Measurements from ENCODE around the gene KCNK6.

The KCNK6 gene

DNA sequence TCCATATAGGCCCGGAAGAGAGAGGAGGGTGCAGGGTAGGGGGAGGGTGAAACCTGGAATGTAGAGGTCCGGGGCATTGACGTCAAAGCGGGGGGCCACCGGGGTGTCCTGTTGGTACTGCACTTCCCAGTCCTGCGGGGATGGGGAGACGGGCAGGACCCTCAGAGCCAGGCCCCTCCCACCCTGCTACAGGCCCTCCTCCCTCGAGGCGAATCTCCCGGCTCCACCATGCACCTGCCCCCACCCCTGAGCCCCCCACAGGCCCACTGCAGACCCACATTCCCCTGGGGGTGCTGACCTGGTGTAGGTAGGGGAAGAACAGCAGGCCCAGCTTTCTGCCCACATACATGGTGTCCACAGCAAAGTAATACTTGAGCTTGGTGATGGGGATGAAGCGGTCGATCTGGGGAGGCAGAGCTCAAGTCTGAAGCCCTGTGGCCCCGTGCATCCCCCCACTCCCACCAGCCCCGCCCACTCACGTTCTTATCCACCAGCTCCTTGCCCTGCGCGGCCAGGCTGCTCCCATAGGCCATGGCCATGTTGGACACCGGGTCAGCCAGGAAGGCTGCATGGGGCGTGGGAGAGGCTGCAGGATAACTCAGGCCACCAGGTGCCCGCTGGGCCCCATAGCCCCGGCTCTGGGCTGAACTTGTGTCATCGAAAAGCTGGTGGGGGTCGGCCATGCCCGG lies 10.6 kb upstream of the KCNK6 start:
- Mint-ChIP-seq H3K27me3 (no peaks in the 10 kb centered on the region), H3K27ac (no peak overlapping the region), H3K9me3 (no peaks in the 10 kb centered on the region), H3K4me3 (no peak overlapping the region), H3K4me1 (peaks cover 5% of the 10 kb centered on the region), H3K36me3 (peaks cover 2% of the 10 kb centered on the region)

DNA sequence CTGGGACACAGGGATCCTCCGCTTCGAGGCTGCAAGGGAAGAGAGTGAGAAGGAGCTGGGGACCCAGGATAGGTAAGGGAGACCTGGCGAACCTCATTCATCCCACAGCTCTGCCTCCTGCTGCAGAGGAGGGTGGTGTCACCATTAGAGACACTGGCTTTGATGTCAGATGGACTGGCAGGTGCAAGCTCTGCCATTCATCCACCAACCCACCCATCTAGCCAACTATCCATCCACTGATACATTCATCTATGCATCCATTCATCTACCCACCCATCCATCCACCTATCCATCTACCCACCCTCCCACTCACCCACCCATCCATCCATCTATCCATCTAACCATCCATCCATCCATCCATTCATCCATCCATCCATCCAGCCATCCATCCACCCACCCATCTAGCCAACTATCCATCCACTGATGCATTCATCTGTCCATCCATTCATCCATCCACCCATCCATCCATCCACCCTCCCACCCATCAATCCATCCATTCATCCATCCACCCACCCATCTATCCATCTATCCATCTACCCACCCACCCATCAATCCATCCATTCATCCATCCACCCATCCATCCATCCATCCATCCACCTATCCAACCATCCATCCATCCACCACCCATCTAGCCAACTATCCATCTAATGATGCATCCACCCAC lies 9.9 kb upstream of the KCNK6 start:
- Mint-ChIP-seq H3K27me3 (no peaks in the 10 kb centered on the region), H3K36me3 (peaks cover 2% of the 10 kb centered on the region), H3K9me3 (no peaks in the 10 kb centered on the region), H3K4me3 (no peak overlapping the region), H3K27ac (no peak overlapping the region), H3K4me1 (peaks cover 5% of the 10 kb centered on the region)

DNA sequence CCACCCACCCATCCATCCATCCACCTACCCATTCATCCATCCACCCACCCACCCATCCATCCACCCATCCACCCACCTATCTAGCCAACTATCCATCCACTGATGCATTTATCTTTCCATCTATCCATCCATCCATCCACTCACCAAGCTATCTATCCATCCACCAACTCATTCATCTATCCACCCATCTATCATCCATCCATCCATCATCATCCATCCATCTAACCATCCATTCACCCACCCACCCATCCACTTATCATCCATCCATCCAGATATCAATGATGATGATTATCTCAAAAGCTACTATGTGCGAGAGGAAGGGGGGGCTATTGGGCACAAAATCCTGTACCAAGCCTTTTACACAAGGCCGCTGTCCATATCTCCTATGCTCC lies 9.4 kb upstream of the KCNK6 start:
- Mint-ChIP-seq H3K4me1 (peaks cover 8% of the 10 kb centered on the region), H3K9me3 (no peaks in the 10 kb centered on the region), H3K27me3 (no peaks in the 10 kb centered on the region), H3K4me3 (no peak overlapping the region), H3K27ac (no peak overlapping the region), H3K36me3 (peaks cover 2% of the 10 kb centered on the region)

DNA sequence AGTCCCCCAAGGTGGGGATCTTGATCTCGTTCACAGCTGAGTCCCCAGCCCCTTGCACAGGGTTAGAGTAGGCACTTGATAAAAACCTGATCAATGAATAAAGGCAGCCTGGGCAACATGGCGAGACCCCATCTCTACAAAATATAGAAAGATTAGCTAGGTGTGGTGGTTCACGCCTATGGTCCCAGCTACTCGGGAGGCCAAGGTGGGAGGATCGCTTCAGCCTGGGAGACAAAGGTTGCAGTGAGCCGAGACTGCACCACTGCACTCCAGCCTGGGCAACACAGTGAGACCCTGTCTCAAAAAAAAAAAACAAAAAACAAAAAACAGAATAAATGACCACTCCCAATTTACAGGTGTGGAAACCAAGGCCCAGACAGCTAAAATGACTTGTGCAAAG lies 8.7 kb upstream of the KCNK6 start:
- H3K27me3 Mint-ChIP-seq: no peaks in the 10 kb centered on the region
- H3K27ac Mint-ChIP-seq: no peak overlapping the region
- H3K4me1 Mint-ChIP-seq: peaks cover 9% of the 10 kb centered on the region
- H3K9me3 Mint-ChIP-seq: no peaks in the 10 kb centered on the region
- H3K4me3 Mint-ChIP-seq: no peak overlapping the region
- peaks cover 2% of the 10 kb centered on the region for H3K36me3 Mint-ChIP-seq

DNA sequence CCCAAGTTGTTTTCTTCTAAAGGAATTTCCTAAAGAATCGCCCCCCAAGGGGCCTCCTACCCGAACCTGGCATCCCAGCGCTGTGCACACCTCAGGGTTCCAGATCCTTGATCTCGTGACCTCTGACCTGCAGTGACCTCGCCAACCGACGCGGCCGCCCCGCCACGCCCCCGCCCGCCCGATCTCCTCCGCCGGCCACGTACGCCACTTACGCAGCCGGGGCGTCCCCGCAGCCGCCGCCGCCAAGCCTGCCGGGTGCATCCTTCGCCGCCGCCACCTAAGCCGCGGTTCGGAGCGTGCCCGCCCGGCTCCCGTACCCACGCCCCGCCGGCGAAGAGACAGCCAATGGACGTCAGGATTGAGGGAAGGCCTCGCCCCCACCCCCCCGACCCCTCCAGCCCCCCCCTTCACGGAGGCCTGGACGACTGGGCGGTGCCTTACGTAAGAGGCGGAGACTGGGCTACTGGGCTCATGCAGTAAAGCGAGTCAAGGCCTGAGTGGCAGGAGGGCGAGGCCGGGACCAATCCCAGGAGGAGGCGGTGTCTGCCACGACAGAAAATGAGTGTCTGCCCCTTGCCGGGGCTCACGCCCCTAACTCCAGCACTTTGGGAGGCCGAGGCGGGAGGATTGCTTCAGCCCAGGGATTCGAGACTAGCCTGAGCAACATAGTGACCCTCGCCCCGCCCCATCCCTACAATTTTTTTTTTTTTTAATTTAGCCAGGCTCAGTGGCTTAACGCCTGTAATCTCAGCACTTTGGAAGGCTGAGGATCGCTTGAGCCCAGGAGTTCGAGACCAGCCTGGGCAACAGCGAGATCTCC lies 3.8 kb upstream of the KCNK6 start, which contains the start of gene YIF1B:
Gene YIF1B, minus strand, starts transcription at position 291 of the 820 bp plus-strand sequence. Its CDS starts 30 bp downstream, at position 261.
- peak within 1 kb of the TSS; percentile 95 for H3K27ac Mint-ChIP-seq
- no peaks in the 10 kb centered on the region for H3K36me3 Mint-ChIP-seq
- peak within 1 kb of the TSS; percentile 89 for H3K4me3 Mint-ChIP-seq
- H3K27me3 Mint-ChIP-seq: no peaks in the 10 kb centered on the region
- no peaks in the 10 kb centered on the region for H3K9me3 Mint-ChIP-seq
- H3K4me1 Mint-ChIP-seq: peaks cover 45% of the 10 kb centered on the region

DNA sequence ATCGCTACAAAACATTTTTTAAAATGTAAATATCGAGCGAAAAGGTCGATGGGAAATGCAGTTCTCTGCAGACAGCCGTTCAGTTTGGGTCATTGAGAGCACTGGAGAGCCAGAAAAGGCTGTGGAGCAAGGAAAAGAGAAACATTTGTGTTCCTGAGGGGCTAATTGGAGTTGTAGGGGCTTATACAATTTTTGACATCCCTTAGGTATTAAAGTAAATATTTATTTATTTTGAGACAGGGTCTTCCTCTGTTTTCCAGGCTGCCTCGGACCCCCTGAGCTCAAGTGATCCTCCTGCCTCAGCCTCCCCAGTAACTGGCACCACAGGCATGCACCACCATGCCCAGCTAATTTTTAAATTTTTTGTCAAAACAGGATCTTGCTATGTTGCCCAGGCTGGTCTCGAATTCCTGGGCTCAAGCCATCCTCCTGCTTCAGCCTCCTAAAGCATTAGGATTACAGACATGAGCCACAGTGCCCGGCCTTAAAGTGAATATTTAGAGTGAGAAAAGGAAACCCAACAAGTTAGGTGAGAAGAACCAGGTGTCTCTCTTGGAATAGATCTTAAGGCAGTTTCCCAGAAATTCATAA lies 3.1 kb upstream of the KCNK6 start:
- H3K36me3 Mint-ChIP-seq: no peaks in the 10 kb centered on the region
- peaks cover 52% of the 10 kb centered on the region for H3K4me1 Mint-ChIP-seq
- H3K27ac Mint-ChIP-seq: peak overlapping the region; percentile 95
- peak overlapping the region; percentile 89 for H3K4me3 Mint-ChIP-seq
- no peaks in the 10 kb centered on the region for H3K9me3 Mint-ChIP-seq
- no peaks in the 10 kb centered on the region for H3K27me3 Mint-ChIP-seq

DNA sequence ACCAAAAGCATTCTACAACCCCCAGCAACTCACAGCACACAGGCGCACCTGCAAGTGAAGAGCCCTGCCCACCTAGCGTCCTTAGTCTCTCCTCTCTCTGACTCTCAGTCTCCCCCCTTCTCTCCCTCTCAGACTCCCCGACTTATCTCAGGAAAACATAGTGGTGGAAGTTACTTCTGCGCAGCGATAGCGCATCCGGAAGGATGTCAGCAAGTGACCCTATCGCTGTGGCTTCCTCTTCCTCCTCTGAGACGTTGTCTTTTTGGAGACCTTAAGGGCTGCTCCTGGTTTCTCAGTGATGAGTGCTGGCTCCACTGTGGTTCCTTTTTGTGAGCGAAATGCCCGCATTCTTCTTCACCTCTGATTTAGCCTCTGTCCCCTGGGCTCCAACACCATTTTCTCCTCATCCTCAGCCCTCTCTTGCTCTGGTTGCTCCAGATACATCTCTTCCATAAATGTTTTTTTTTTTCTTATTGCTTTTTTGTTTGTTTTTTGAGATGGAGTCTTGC lies 2.5 kb upstream of the KCNK6 start:
- no peaks in the 10 kb centered on the region for H3K36me3 Mint-ChIP-seq
- H3K4me1 Mint-ChIP-seq: peaks cover 58% of the 10 kb centered on the region
- no peaks in the 10 kb centered on the region for H3K9me3 Mint-ChIP-seq
- no peaks in the 10 kb centered on the region for H3K27me3 Mint-ChIP-seq
- peak overlapping the region; percentile 95 for H3K27ac Mint-ChIP-seq
- H3K4me3 Mint-ChIP-seq: peak overlapping the region; percentile 89

DNA sequence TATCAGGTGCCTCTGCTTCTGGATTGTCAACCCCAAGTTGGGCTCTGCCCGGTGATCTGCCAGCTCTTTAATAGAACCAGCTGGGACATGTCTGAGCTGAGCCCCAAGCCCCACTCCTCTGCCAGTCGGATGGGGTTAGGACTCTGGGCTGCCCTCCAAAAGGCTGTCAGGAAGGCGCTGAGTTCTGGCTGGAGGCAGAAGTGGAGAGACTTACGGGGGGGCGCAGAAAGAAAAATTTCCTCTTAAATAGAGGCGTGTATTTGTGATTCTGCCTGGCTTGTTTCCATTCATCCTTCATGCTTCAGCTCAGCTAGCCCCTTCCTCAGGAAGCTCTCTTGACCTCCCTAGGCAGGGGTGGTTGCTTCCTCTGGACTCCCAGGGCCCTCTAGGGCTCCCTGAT lies 985 bp upstream of the KCNK6 start:
- no peaks in the 10 kb centered on the region for H3K9me3 Mint-ChIP-seq
- H3K4me3 Mint-ChIP-seq: peak overlapping the region; percentile 87
- peaks cover 58% of the 10 kb centered on the region for H3K4me1 Mint-ChIP-seq
- H3K27me3 Mint-ChIP-seq: no peaks in the 10 kb centered on the region
- no peak overlapping the region for H3K27ac Mint-ChIP-seq
- H3K36me3 Mint-ChIP-seq: no peaks in the 10 kb centered on the region

DNA sequence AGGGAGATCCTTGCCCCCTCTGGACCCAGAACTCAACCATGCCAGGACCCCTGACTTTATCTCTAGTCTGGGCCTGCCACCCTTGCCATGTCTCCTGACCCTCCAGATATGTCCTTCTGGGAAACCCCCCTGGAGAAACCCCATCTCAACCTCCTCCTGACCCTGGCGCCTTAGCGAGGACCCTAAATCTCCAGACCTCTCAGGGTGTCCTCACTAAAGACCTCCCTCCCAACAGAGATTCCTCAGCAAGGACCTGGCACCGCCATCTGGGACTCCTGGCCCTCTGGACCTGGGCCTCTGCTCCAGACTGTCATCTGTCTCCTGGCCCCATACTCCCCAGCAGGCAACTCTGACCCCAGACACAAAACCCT lies 1.3 kb downstream of the KCNK6 start:
- H3K36me3 Mint-ChIP-seq: peaks cover 2% of the 10 kb centered on the region

DNA sequence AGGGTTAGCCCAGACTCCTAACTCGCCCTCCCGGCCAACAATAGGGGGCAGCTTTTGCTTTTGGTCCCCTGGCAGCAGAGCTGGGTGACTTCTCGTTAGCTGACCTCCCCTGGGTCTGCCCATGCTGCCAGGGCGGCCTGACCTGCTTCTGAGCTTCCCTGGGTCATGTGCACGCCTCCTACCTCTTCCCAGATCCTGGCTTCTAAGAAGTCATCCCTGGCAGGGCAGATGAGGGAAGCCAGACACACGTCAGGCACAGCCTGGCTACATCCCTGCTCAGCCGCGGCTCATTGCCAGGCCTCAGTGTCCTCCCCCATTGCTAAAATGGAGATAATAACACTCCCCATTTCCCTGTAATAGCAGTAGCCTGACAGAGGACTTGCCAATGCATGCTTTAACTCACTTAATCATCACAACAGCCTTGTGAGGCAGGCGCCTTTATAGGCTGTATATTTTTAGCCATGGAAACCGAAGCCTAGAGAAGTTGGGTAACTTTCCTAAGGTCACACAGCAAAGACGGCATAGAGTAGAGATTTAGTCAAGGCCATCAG lies 2.1 kb downstream of the KCNK6 start:
- Mint-ChIP-seq H3K27me3 (no peaks in the 10 kb centered on the region), H3K36me3 (peaks cover 2% of the 10 kb centered on the region), H3K4me3 (peak overlapping the region; percentile 87), H3K4me1 (peaks cover 44% of the 10 kb centered on the region), H3K9me3 (no peaks in the 10 kb centered on the region), H3K27ac (no peak overlapping the region)

More for the DNA sequence above, 1.3 kb downstream of the KCNK6 start:
- no peaks in the 10 kb centered on the region for H3K9me3 Mint-ChIP-seq
- H3K4me1 Mint-ChIP-seq: peaks cover 51% of the 10 kb centered on the region
- no peak overlapping the region for H3K27ac Mint-ChIP-seq
- no peaks in the 10 kb centered on the region for H3K27me3 Mint-ChIP-seq
- H3K4me3 Mint-ChIP-seq: peak overlapping the region; percentile 87

DNA sequence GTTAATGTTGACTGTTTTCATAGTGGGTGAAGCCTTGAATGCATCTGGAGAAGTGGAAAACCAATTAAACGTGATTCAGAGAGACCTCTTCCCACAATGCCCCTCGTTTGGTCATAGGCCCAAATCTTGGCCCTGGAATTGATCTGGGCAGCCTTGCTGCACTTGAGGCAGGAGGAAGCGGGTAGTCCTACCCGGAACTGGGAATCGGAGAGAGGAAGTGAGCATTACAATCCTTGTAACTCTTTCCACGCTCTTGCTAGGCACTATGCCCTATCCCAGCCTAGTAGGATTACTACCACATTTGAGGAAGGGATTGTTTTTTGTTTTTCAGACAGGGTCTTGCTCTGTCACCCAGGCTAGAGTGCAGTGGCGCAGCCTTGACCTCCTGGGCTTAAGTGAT lies 3.6 kb downstream of the KCNK6 start:
- Mint-ChIP-seq H3K4me3 (no peak overlapping the region), H3K9me3 (no peaks in the 10 kb centered on the region), H3K27me3 (no peaks in the 10 kb centered on the region), H3K36me3 (peaks cover 6% of the 10 kb centered on the region), H3K27ac (no peak overlapping the region), H3K4me1 (peaks cover 34% of the 10 kb centered on the region)

DNA sequence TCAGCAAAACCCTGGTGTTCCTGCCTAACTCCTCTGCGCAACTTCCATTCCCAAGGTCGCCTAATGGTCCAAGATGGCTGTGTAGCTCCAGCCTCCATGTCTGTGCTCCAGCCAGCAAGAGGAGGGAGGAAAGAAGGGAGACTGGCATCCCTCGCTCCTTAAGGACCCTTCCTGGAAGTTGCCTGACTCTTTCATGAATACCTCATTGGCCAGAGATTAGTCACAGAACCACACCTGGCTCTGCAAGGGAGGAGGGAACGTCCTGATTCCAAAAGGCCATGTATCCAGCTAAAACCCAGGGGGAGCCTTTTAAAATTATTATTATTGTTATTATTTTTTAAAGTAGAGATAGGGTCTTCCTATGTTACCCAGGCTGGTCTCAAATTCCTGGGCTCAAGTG lies 4.8 kb downstream of the KCNK6 start:
- Mint-ChIP-seq H3K27ac (no peak overlapping the region), H3K27me3 (no peaks in the 10 kb centered on the region), H3K9me3 (no peaks in the 10 kb centered on the region), H3K4me3 (no peak overlapping the region), H3K4me1 (peaks cover 24% of the 10 kb centered on the region), H3K36me3 (peaks cover 9% of the 10 kb centered on the region)

DNA sequence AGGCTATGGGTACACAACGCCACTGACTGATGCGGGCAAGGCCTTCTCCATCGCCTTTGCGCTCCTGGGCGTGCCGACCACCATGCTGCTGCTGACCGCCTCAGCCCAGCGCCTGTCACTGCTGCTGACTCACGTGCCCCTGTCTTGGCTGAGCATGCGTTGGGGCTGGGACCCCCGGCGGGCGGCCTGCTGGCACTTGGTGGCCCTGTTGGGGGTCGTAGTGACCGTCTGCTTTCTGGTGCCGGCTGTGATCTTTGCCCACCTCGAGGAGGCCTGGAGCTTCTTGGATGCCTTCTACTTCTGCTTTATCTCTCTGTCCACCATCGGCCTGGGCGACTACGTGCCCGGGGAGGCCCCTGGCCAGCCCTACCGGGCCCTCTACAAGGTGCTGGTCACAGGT lies 6.9 kb downstream of the KCNK6 start:
- H3K9me3 Mint-ChIP-seq: no peaks in the 10 kb centered on the region
- peaks cover 9% of the 10 kb centered on the region for H3K36me3 Mint-ChIP-seq
- no peak overlapping the region for H3K4me3 Mint-ChIP-seq
- peaks cover 8% of the 10 kb centered on the region for H3K4me1 Mint-ChIP-seq
- H3K27ac Mint-ChIP-seq: no peak overlapping the region
- no peaks in the 10 kb centered on the region for H3K27me3 Mint-ChIP-seq

DNA sequence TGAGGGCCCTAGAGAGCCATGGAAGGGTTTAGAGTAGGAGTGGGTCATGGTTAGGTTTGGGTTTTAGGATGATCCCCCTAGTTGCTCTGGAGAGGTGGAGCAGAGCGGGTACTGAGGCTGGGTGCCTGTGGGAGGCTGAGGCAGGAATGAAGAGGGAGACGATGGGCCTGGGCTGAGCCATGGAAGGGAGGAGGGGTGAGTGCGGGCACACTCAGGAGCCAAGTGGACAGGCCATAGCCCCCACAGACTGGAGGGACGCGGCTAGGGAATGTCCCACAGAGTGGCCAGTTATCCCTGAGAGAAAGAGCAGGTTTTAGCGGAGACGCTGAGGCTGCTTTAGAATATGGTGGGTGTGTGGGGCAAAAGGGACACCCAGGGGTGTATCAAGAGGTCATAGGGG lies 10.0 kb downstream of the KCNK6 start:
- no peak overlapping the region for H3K4me3 Mint-ChIP-seq
- no peaks in the 10 kb centered on the region for H3K27me3 Mint-ChIP-seq
- no peaks in the 10 kb centered on the region for H3K9me3 Mint-ChIP-seq
- H3K36me3 Mint-ChIP-seq: peaks cover 9% of the 10 kb centered on the region
- no peaks in the 10 kb centered on the region for H3K4me1 Mint-ChIP-seq
- no peak overlapping the region for H3K27ac Mint-ChIP-seq

DNA sequence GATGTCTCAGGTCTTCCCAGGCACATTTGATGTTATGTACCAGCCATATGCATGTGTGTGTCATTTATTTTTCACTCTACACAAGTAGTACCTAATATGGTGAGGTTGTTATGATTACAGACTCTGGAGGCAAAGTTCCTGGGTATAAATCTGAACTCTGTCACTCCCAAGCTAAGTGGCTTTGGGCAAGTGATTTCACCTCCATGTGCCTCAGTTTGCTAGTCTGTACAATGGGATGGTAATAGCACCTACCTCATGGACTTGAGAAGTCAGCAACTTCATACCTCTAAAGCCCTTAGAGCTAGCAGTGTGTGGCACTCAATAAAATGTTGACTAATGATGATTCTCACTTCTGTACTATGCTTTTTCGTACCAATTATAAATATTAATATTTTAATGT lies 12.1 kb downstream of the KCNK6 start:
- Mint-ChIP-seq H3K27ac (no peak overlapping the region), H3K4me1 (peaks cover 2% of the 10 kb centered on the region), H3K27me3 (no peaks in the 10 kb centered on the region), H3K9me3 (no peaks in the 10 kb centered on the region), H3K4me3 (no peak overlapping the region), H3K36me3 (peaks cover 7% of the 10 kb centered on the region)

Data from activated naive CD4-positive, alpha-beta T cell treated with anti-CD3 and anti-CD28 coated beads, Interleukin-2, amount 50 U/mL, for 24 hours (primary cell).